ENCODE results near the gene GGCT.
"Not testable (repeated sequence)": the region's sequence is repeated elsewhere in the genome, so short reads cannot be mapped to it uniquely, and the experiment has no call there.

The GGCT gene

GRCh38 chr7:30519122-30519521 is 14.5 kb upstream of the GGCT start:
- H3K9ac ChIP-seq (ENCODE audit: low read length in 2 of 2) = no peak overlapping the region
- H3K36me3 ChIP-seq (ENCODE audit: control insufficient read depth in 2 of 2, insufficient read depth in 2 of 2, low read length in 2 of 2) = no peaks in the 10 kb centered on the region
- H3K4me3 ChIP-seq (ENCODE audit: low read length in 2 of 2) = no peak overlapping the region
- peaks cover under 1% of the 10 kb centered on the region for H3K4me1 ChIP-seq (ENCODE audit: control insufficient read depth, insufficient read depth, low read length)
- H3K27ac ChIP-seq (ENCODE audit: low read length) = no peak overlapping the region
- no peaks in the 10 kb centered on the region for H3K27me3 ChIP-seq (ENCODE audit: control insufficient read depth in 1 of 2, insufficient read depth in 2 of 2, low read length in 2 of 2)
- no peaks in the 10 kb centered on the region for H3K9me3 ChIP-seq (ENCODE audit: control insufficient read depth in 2 of 2, low read length in 2 of 2)

DNA sequence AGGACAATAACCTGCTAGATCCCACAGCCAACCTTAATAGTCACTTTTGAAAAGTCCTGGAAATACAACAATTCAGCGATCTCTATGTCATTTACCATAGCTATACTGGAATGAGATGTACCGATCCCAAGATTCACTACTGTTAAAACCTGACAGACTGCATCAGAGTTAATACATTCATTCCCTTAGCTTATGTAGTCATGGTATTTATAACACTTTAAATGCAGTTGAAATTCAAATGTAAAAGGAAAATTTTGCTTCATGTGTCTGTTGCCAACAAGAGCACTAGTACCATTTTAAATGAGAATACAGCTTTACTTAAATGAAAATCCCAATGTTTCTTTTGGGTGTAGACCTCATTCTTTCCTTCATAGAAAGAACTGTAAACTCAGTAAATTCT is 11.1 kb upstream of the GGCT start:
- H3K36me3 ChIP-seq (ENCODE audit: control insufficient read depth in 2 of 2, insufficient read depth in 2 of 2, low read length in 2 of 2) = no peaks in the 10 kb centered on the region
- no peaks in the 10 kb centered on the region for H3K27me3 ChIP-seq (ENCODE audit: control insufficient read depth in 1 of 2, insufficient read depth in 2 of 2, low read length in 2 of 2)
- no peaks in the 10 kb centered on the region for H3K9me3 ChIP-seq (ENCODE audit: control insufficient read depth in 2 of 2, low read length in 2 of 2)
- H3K4me3 ChIP-seq (ENCODE audit: low read length in 2 of 2) = no peak overlapping the region
- no peaks in the 10 kb centered on the region for H3K4me1 ChIP-seq (ENCODE audit: control insufficient read depth, insufficient read depth, low read length)
- H3K9ac ChIP-seq (ENCODE audit: low read length in 2 of 2) = no peak overlapping the region
- no peak overlapping the region for H3K27ac ChIP-seq (ENCODE audit: low read length)

DNA sequence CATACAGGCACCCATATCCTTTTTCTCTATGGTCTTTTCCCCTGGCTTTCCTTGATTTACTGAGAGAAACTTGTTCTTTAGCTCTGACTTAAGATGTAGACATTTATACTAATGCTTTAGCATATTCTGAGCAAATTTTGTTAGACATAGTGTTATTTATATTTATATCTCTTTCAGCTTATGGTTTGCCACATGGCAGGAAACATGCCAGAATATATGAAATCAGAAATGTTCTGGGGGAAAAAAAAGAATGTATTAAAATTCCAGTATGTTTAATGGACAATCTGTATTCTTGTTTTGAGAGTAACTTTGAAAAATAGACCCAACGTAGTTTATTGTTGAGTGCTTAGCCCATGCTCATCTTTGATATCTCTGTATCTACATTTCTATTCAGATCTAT is 10.1 kb upstream of the GGCT start:
- Histone ChIP-seq H3K27ac (ENCODE audit: low read length) (no peak overlapping the region), H3K9me3 (ENCODE audit: control insufficient read depth in 2 of 2, low read length in 2 of 2) (no peaks in the 10 kb centered on the region), H3K36me3 (ENCODE audit: control insufficient read depth in 2 of 2, insufficient read depth in 2 of 2, low read length in 2 of 2) (no peaks in the 10 kb centered on the region), H3K9ac (ENCODE audit: low read length in 2 of 2) (no peak overlapping the region), H3K4me1 (ENCODE audit: control insufficient read depth, insufficient read depth, low read length) (no peaks in the 10 kb centered on the region), H3K27me3 (ENCODE audit: control insufficient read depth in 1 of 2, insufficient read depth in 2 of 2, low read length in 2 of 2) (no peaks in the 10 kb centered on the region), H3K4me3 (ENCODE audit: low read length in 2 of 2) (no peak overlapping the region)

GRCh38 chr7:30514177-30514576 is 9.5 kb upstream of the GGCT start:
- Histone ChIP-seq H3K9me3 (ENCODE audit: control insufficient read depth in 2 of 2, low read length in 2 of 2) (no peaks in the 10 kb centered on the region), H3K9ac (ENCODE audit: low read length in 2 of 2) (no peak overlapping the region), H3K4me3 (ENCODE audit: low read length in 2 of 2) (no peak overlapping the region), H3K4me1 (ENCODE audit: control insufficient read depth, insufficient read depth, low read length) (no peaks in the 10 kb centered on the region), H3K27ac (ENCODE audit: low read length) (no peak overlapping the region), H3K36me3 (ENCODE audit: control insufficient read depth in 2 of 2, insufficient read depth in 2 of 2, low read length in 2 of 2) (no peaks in the 10 kb centered on the region), H3K27me3 (ENCODE audit: control insufficient read depth in 1 of 2, insufficient read depth in 2 of 2, low read length in 2 of 2) (no peaks in the 10 kb centered on the region)

DNA sequence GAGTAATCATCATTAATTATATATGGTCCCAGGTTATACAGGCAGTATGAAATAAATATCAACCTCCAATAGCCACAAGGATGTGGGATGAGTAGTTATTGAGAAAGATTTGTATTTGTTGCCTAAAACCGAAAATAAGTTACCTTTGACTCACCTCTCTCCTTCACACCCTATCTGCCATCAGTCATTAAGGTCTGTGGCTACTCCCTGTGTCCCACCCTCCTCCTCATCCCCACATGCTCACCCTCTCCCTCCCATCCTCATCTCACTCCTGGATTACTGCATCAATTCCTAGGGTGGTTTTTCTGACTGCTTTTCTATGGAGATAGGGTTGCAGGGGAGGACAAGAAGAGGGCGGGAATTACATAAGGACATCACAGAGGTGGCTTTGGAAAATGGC is 9.1 kb upstream of the GGCT start:
- Histone ChIP-seq H3K27me3 (ENCODE audit: control insufficient read depth in 1 of 2, insufficient read depth in 2 of 2, low read length in 2 of 2) (no peaks in the 10 kb centered on the region), H3K4me1 (ENCODE audit: control insufficient read depth, insufficient read depth, low read length) (no peaks in the 10 kb centered on the region), H3K36me3 (ENCODE audit: control insufficient read depth in 2 of 2, insufficient read depth in 2 of 2, low read length in 2 of 2) (no peaks in the 10 kb centered on the region), H3K9me3 (ENCODE audit: control insufficient read depth in 2 of 2, low read length in 2 of 2) (no peaks in the 10 kb centered on the region), H3K4me3 (ENCODE audit: low read length in 2 of 2) (no peak overlapping the region), H3K9ac (ENCODE audit: low read length in 2 of 2) (no peak overlapping the region), H3K27ac (ENCODE audit: low read length) (no peak overlapping the region)

GRCh38 chr7:30511973-30512662 is 7.5 kb upstream of the GGCT start:
- H3K4me1 ChIP-seq (ENCODE audit: control insufficient read depth, insufficient read depth, low read length) = no peaks in the 10 kb centered on the region
- no peak overlapping the region for H3K9ac ChIP-seq (ENCODE audit: low read length in 2 of 2)
- H3K4me3 ChIP-seq (ENCODE audit: low read length in 2 of 2) = no peak overlapping the region
- H3K27me3 ChIP-seq (ENCODE audit: control insufficient read depth in 1 of 2, insufficient read depth in 2 of 2, low read length in 2 of 2) = no peaks in the 10 kb centered on the region
- no peaks in the 10 kb centered on the region for H3K9me3 ChIP-seq (ENCODE audit: control insufficient read depth in 2 of 2, low read length in 2 of 2)
- no peaks in the 10 kb centered on the region for H3K36me3 ChIP-seq (ENCODE audit: control insufficient read depth in 2 of 2, insufficient read depth in 2 of 2, low read length in 2 of 2)
- no peak overlapping the region for H3K27ac ChIP-seq (ENCODE audit: low read length)

- no peaks in the 10 kb centered on the region for H3K36me3 ChIP-seq (ENCODE audit: control insufficient read depth in 2 of 2, insufficient read depth in 2 of 2, low read length in 2 of 2)
- no peak overlapping the region for H3K4me3 ChIP-seq (ENCODE audit: low read length in 2 of 2)
- no peaks in the 10 kb centered on the region for H3K9me3 ChIP-seq (ENCODE audit: control insufficient read depth in 2 of 2, low read length in 2 of 2)
- H3K27ac ChIP-seq (ENCODE audit: low read length) = no peak overlapping the region
- no peak overlapping the region for H3K9ac ChIP-seq (ENCODE audit: low read length in 2 of 2)
- H3K4me1 ChIP-seq (ENCODE audit: control insufficient read depth, insufficient read depth, low read length) = no peaks in the 10 kb centered on the region
- no peaks in the 10 kb centered on the region for H3K27me3 ChIP-seq (ENCODE audit: control insufficient read depth in 1 of 2, insufficient read depth in 2 of 2, low read length in 2 of 2)
Observed at GRCh38 chr7:30511494-30511893, 6.9 kb upstream of the GGCT start.

DNA sequence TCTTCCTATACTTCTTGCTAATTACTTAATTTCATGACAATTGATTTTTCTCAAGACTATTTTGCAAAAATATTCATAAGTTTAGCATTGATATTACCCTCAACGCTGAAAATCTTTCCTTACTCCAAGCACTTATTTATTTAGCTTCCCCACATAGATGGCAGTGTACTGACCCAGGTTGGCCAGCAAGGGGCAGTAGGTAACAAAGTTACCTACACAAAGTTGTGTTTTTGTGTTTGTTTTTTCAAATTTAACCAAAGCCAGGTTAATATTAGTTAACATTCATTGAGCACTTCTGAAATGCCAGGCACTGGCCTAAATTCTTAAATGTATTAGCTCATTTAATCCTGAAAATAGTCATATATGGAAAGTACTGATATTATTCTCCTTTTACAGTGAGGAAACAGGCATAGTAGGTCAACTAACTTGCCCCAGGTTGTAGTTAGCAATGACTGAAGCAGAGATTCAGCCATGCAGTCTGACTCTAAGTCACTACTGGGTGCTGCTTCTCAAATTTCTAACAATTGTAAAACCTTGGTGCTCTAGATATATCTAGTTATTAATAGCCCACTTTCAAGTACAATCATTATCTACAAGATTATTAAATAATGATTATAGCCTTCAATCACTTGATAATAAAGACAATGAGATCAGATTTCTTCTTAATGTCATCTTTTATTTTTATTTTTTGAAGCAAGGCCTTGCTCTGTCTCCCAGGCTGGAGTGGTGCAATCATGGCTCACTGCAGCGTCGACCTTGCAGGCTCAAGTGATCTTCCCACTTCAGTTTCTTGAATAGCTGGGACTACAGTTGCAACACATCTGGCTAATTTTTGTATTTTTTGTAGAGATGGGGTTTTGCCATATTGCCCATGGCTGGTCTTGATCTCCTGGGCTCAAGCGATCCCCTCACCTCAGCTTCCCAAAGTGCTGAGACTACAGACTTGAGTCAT is 5.8 kb upstream of the GGCT start:
- no peaks in the 10 kb centered on the region for H3K36me3 ChIP-seq (ENCODE audit: control insufficient read depth in 2 of 2, insufficient read depth in 2 of 2, low read length in 2 of 2)
- peaks cover under 1% of the 10 kb centered on the region for H3K4me1 ChIP-seq (ENCODE audit: control insufficient read depth, insufficient read depth, low read length)
- H3K27ac ChIP-seq (ENCODE audit: low read length) = no peak overlapping the region
- H3K9me3 ChIP-seq (ENCODE audit: control insufficient read depth in 2 of 2, low read length in 2 of 2) = no peaks in the 10 kb centered on the region
- H3K27me3 ChIP-seq (ENCODE audit: control insufficient read depth in 1 of 2, insufficient read depth in 2 of 2, low read length in 2 of 2) = no peaks in the 10 kb centered on the region
- H3K4me3 ChIP-seq (ENCODE audit: low read length in 2 of 2) = no peak overlapping the region
- no peak overlapping the region for H3K9ac ChIP-seq (ENCODE audit: low read length in 2 of 2)

GRCh38 chr7:30509171-30509857 is 4.7 kb upstream of the GGCT start:
- H3K4me3 ChIP-seq (ENCODE audit: low read length in 2 of 2); H3K4me1 ChIP-seq (ENCODE audit: control insufficient read depth, insufficient read depth, low read length); H3K27me3 ChIP-seq (ENCODE audit: control insufficient read depth in 1 of 2, insufficient read depth in 2 of 2, low read length in 2 of 2); H3K9ac ChIP-seq (ENCODE audit: low read length in 2 of 2); H3K36me3 ChIP-seq (ENCODE audit: control insufficient read depth in 2 of 2, insufficient read depth in 2 of 2, low read length in 2 of 2); H3K27ac ChIP-seq (ENCODE audit: low read length); H3K9me3 ChIP-seq (ENCODE audit: control insufficient read depth in 2 of 2, low read length in 2 of 2): not testable (repeated sequence)

GRCh38 chr7:30507346-30507900 is 2.8 kb upstream of the GGCT start:
- peaks cover 19% of the 10 kb centered on the region for H3K4me1 ChIP-seq (ENCODE audit: control insufficient read depth, insufficient read depth, low read length)
- H3K27ac ChIP-seq (ENCODE audit: low read length); H3K9me3 ChIP-seq (ENCODE audit: control insufficient read depth in 2 of 2, low read length in 2 of 2); H3K27me3 ChIP-seq (ENCODE audit: control insufficient read depth in 1 of 2, insufficient read depth in 2 of 2, low read length in 2 of 2); H3K36me3 ChIP-seq (ENCODE audit: control insufficient read depth in 2 of 2, insufficient read depth in 2 of 2, low read length in 2 of 2); H3K4me3 ChIP-seq (ENCODE audit: low read length in 2 of 2); H3K9ac ChIP-seq (ENCODE audit: low read length in 2 of 2): not testable (repeated sequence)
